HCT116 (cell line): Measurements from ENCODE around the gene METTL26. TPM values are rescaled to one million over a fixed set of nuclear protein-coding genes. Genes with fewer than 3 reads are reported as not detected.
A peak's percentile ranks its signal among the peaks of the same experiment; 100 is the strongest.

Source experiments
- ATAC-seq: fragments of 200-7000 bp; cut with Tn5 transposase; 2 replicates; pipeline ENCODE4 v1.9.1; 2020; ENCODE audit warnings: mild to moderate bottlenecking, moderate library complexity
- BruUV-seq: library from RNA; stranded (reverse); fragments of 400-500 nt; replicated peaks from 2 replicates; lab custom pipeline; 2021; lab: Mats Ljungman, UMichigan
- CTCF ChIA-PET: fragments of 300-600 bp; sonication (Branson Sonifier 250); formaldehyde crosslinking; loops from one replicate; lab custom pipeline; 2021; ENCODE audit warnings: antibody characterized with exemption; lab: Charles Lee
- POLR2A ChIA-PET: fragments of 300-600, 350-600 bp; sonication (Branson Sonifier 250); formaldehyde crosslinking; loops from one replicate; lab custom pipeline; 2021; ENCODE audit warnings: antibody characterized with exemption; lab: Charles Lee
- RAD21 ChIA-PET, 2 experiments: fragments of 300-600 bp; sonication (Branson Sonifier 250); formaldehyde crosslinking; loops; one replicate each; lab custom pipeline; 2023; ENCODE audit warnings: low total read pairs in 2 of 2; ENCODE audit not compliant: uncharacterized antibody in 2 of 2, unreplicated experiment in 2 of 2, low non-redundant PET in 1 of 2; lab: Charles Lee
- DNase-seq: peaks from one replicate; pipeline ENCODE4 v3.0.0-alpha.2; 2010; ENCODE audit warnings: low read depth, low spot score
- H2AFZ ChIP-seq: fragments of 200-600 bp; shearing (Covaris generic), sonication (generic); 2 replicates; pipeline ENCODE4 v1.6.1; 2017; ENCODE audit warnings: low read depth, mixed run types, mixed read lengths, antibody characterized with exemption, low read length; ENCODE audit not compliant: poor library complexity, severe bottlenecking
- H3K27ac ChIP-seq: 2 replicates; pipeline ENCODE4 v1.5.1; 2012; ENCODE audit warnings: low read depth, low read length
- H3K27me3 ChIP-seq: fragments of 200-600 bp; sonication (generic); 2 replicates; pipeline ENCODE4 v1.6.1; 2016; ENCODE audit warnings: mixed run types, low read length, mixed read lengths; ENCODE audit not compliant: insufficient read depth
- H3K36me3 ChIP-seq, 2 experiments: fragments of 200-500 bp in 1 of 2; fragments of 200-600 bp in 1 of 2; sonication (Bioruptor generic) in 1 of 2; sonication (generic) in 1 of 2; 2 replicates each; pipeline versions ENCODE4 v1.5.1 to v1.6.1; 2014 to 2016; ENCODE audit warnings: low read length in 2 of 2, inconsistent platforms in 1 of 2, mixed read lengths in 1 of 2, mixed run types in 1 of 2; ENCODE audit not compliant: insufficient read depth in 2 of 2, control insufficient read depth in 1 of 2
- H3K4me1 ChIP-seq, 2 experiments: fragments of 200-600 bp in 1 of 2; sonication (generic) in 1 of 2; 2 replicates each; pipeline versions ENCODE4 v1.5.1 to v1.6.1; 2012 to 2017; ENCODE audit warnings: low read length in 2 of 2, inconsistent platforms in 1 of 2, mild to moderate bottlenecking in 1 of 2, mixed read lengths in 1 of 2, mixed run types in 1 of 2, moderate library complexity in 1 of 2; ENCODE audit not compliant: insufficient read depth in 2 of 2, control insufficient read depth in 1 of 2
- H3K4me2 ChIP-seq: fragments of 200-600 bp; sonication (generic); 2 replicates; pipeline ENCODE4 v1.6.1; 2017; ENCODE audit warnings: mixed run types, low read length, mixed read lengths
- H3K4me3 ChIP-seq, 2 experiments: fragments of 200-600 bp in 1 of 2; sonication (generic) in 1 of 2; replicated peaks in 1 of 2; 2 replicates each; pipeline ENCODE4 v1.5.1; 2011 to 2016; ENCODE audit warnings: low read length in 2 of 2, control low read depth in 1 of 2, low read depth in 1 of 2, mild to moderate bottlenecking in 1 of 2, mixed read lengths in 1 of 2, mixed run types in 1 of 2
- H3K79me2 ChIP-seq: fragments of 200-600 bp; sonication (generic); 2 replicates; pipeline ENCODE4 v1.6.1; 2017; ENCODE audit warnings: mild to moderate bottlenecking, mixed run types, low read length, moderate library complexity, mixed read lengths; ENCODE audit not compliant: insufficient read depth
- H3K9ac ChIP-seq: fragments of 200-600 bp; sonication (generic); 2 replicates; pipeline ENCODE4 v1.6.1; 2016; ENCODE audit warnings: low read length, mixed read lengths
- H3K9me2 ChIP-seq: fragments of 200-600 bp; sonication (generic), shearing (Covaris generic); 2 replicates; pipeline ENCODE4 v1.6.1; 2017; ENCODE audit warnings: mixed run types, mild to moderate bottlenecking, moderate library complexity; ENCODE audit not compliant: insufficient read depth
- H3K9me3 ChIP-seq, 2 experiments: fragments of 200-500 bp in 1 of 2; fragments of 200-600 bp in 1 of 2; sonication (Bioruptor generic) in 1 of 2; sonication (generic) in 1 of 2; 2 replicates each; pipeline ENCODE4 v1.6.1; 2014 to 2017; ENCODE audit warnings: low read length in 2 of 2, mixed read lengths in 2 of 2, inconsistent platforms in 1 of 2, low read depth in 1 of 2, mild to moderate bottlenecking in 1 of 2, mixed run types in 1 of 2, moderate library complexity in 1 of 2; ENCODE audit not compliant: control insufficient read depth in 1 of 2, insufficient read depth in 1 of 2
- H4K20me1 ChIP-seq: fragments of 200-600 bp; sonication (generic), shearing (Covaris generic); 2 replicates; pipeline ENCODE4 v1.6.1; 2017; ENCODE audit warnings: mixed run types, mild to moderate bottlenecking, moderate library complexity; ENCODE audit not compliant: insufficient read depth
- ATF3 ChIP-seq: IDR thresholded peaks from 2 replicates; pipeline ENCODE4 v1.6.1; 2012
- RAD21 ChIP-seq: IDR thresholded peaks from 2 replicates; pipeline ENCODE4 v1.6.1; 2012; ENCODE audit warnings: low read depth, mild to moderate bottlenecking
- YY1 ChIP-seq: IDR thresholded peaks from 2 replicates; pipeline ENCODE4 v1.6.1; 2011; ENCODE audit warnings: low read length, low read depth, moderate library complexity, mild to moderate bottlenecking; ENCODE audit not compliant: insufficient replicate concordance; ENCODE audit errors: extremely low read depth
- ZNF274 ChIP-seq: fragments of 200-500 bp; sonication (Bioruptor generic); IDR thresholded peaks from 2 replicates; pipeline ENCODE4 v1.6.1; 2014; ENCODE audit warnings: mild to moderate bottlenecking, low read depth, low read length, inconsistent platforms
- intact Hi-C: fragments of 100-400 bp; cut with micrococcal nuclease; formaldehyde crosslinking; loops from 2 replicates; pipeline ENCODE4 v1.10.0; 2022
- total RNA-seq: library from RNA; stranded (reverse); gene quantifications from one replicate; pipeline ENCODE4 v1.2.1, GENCODE V29; 2021; ENCODE audit not compliant: unreplicated experiment

Gene METTL26
- total RNA-seq, 1 experiment from 2014 or later: 85.7 TPM

- Histone ChIP-seq H3K9me3 (no peaks in the 10 kb centered on the region), H4K20me1 (no peaks in the 10 kb centered on the region), H2AFZ (no peak overlapping the region), H3K9ac (peak overlapping the region; percentile 90; the same call in 1 of the 2 replicates), H3K4me3 (no peak overlapping the region), H3K9me2 (no peaks in the 10 kb centered on the region), H3K27ac (0 out of 2 replicates have a peak overlapping the region, but pooled peaks have one; percentile 99), H3K4me2 (peak overlapping the region; percentile 77; the same call in 1 of the 2 replicates), H3K27me3 (no peaks in the 10 kb centered on the region), H3K79me2 (peaks cover 14% of the 10 kb centered on the region; the same call in 1 of the 2 replicates), H3K36me3 (no peaks in the 10 kb centered on the region), H3K4me1 (peaks cover 8 to 22% of the 10 kb centered on the region in 2 experiments; a peak in 3 of 4 replicates)
- no peak for DNase-seq
- TF ChIP-seq RAD21: no peak
- RAD21 ChIA-PET: no interaction called here
- ATAC-seq: no peak
- POLR2A ChIA-PET: no interaction called here
- CTCF ChIA-PET: no interaction called here
- no TSS peak for BruUV-seq
- intact Hi-C loops: no loop called here
These were observed 49.2 kb downstream of the METTL26 start for GRCh38 chr16:586645-587590.

GRCh38 chr16:586047-586644 lies 50.0 kb downstream of the METTL26 start:
- Histone ChIP-seq H3K9me3 (no peaks in the 10 kb centered on the region), H3K79me2 (peaks cover 12% of the 10 kb centered on the region; the same call in 1 of the 2 replicates)
- RAD21 ChIA-PET: no interaction called here
- no peak for ATAC-seq
- no peak for TF ChIP-seq ATF3
- TF ChIP-seq ZNF274: no peak
- TF ChIP-seq YY1: no peak
- TF ChIP-seq, all 23 proteins: peak for 0
- no peaks in the 10 kb centered on the region for H3K27me3 ChIP-seq
- H3K36me3 ChIP-seq: no peaks in the 10 kb centered on the region
- H3K9me2 ChIP-seq: no peaks in the 10 kb centered on the region
- no peak overlapping the region for H3K4me2 ChIP-seq
- peaks cover 6 to 18% of the 10 kb centered on the region in 2 experiments; a peak in 3 of 4 replicates for H3K4me1 ChIP-seq
- ChIA-PET CTCF (interaction anchor here (1.2 kb wide), 1 partner anchor 9 kb away, joined by 3 read pairs; no protein-coding TSS in a partner anchor), POLR2A (no interaction called here)
- H3K27ac ChIP-seq: no peak overlapping the region
- intact Hi-C loops: no loop called here
- H3K4me3 ChIP-seq: no peak overlapping the region
- H2AFZ ChIP-seq: no peak overlapping the region
- no peaks in the 10 kb centered on the region for H4K20me1 ChIP-seq
- no TSS peak for BruUV-seq
- no peak for DNase-seq
- H3K9ac ChIP-seq: no peak overlapping the region
